Osteocyte (in vitro differentiated cells): ENCODE measurements around the gene CPVL. TPM values are rescaled to one million over a fixed set of nuclear protein-coding genes. Genes with fewer than 3 reads are reported as not detected.
"Not testable (repeated sequence)": the region's sequence is repeated elsewhere in the genome, so short reads cannot be mapped to it uniquely, and the experiment has no call there.

Source experiments
- DNase-seq: peaks from one replicate; pipeline ENCODE4 v3.0.0; 2021; ENCODE audit warnings: mixed read lengths; ENCODE audit not compliant: unreplicated experiment; ENCODE audit errors: extremely low spot score
- H3K27ac Mint-ChIP-seq: one replicate; pipeline ENCODE4 v1.8.0; 2021; ENCODE audit warnings: mild to moderate bottlenecking, mixed read lengths; ENCODE audit not compliant: unreplicated experiment
- H3K27me3 Mint-ChIP-seq: one replicate; pipeline ENCODE4 v1.8.0; 2021; ENCODE audit warnings: mixed read lengths; ENCODE audit not compliant: unreplicated experiment
- H3K36me3 Mint-ChIP-seq: one replicate; pipeline ENCODE4 v1.8.0; 2021; ENCODE audit warnings: mixed read lengths; ENCODE audit not compliant: unreplicated experiment
- H3K4me1 Mint-ChIP-seq: one replicate; pipeline ENCODE4 v1.8.0; 2021; ENCODE audit warnings: mixed read lengths; ENCODE audit not compliant: unreplicated experiment
- H3K4me3 Mint-ChIP-seq: one replicate; pipeline ENCODE4 v1.8.0; 2021; ENCODE audit warnings: mild to moderate bottlenecking, moderate library complexity, mixed read lengths; ENCODE audit not compliant: unreplicated experiment
- H3K9me3 Mint-ChIP-seq: one replicate; pipeline ENCODE4 v1.8.0; 2021; ENCODE audit warnings: mixed read lengths; ENCODE audit not compliant: unreplicated experiment
- CTCF ChIP-seq: fragments of 200-600 bp; sonication (generic); IDR thresholded peaks from 2 replicates; pipeline ENCODE4 v1.5.0; 2021; ENCODE audit warnings: antibody characterized with exemption, mild to moderate bottlenecking, moderate library complexity
- total RNA-seq: library from RNA; stranded (reverse); gene quantifications from 2 replicates; pipeline ENCODE4 v1.2.1, GENCODE V29; 2021

The CPVL gene
- total RNA-seq, 1 donor from 2014 or later: 2.0 TPM

DNA sequence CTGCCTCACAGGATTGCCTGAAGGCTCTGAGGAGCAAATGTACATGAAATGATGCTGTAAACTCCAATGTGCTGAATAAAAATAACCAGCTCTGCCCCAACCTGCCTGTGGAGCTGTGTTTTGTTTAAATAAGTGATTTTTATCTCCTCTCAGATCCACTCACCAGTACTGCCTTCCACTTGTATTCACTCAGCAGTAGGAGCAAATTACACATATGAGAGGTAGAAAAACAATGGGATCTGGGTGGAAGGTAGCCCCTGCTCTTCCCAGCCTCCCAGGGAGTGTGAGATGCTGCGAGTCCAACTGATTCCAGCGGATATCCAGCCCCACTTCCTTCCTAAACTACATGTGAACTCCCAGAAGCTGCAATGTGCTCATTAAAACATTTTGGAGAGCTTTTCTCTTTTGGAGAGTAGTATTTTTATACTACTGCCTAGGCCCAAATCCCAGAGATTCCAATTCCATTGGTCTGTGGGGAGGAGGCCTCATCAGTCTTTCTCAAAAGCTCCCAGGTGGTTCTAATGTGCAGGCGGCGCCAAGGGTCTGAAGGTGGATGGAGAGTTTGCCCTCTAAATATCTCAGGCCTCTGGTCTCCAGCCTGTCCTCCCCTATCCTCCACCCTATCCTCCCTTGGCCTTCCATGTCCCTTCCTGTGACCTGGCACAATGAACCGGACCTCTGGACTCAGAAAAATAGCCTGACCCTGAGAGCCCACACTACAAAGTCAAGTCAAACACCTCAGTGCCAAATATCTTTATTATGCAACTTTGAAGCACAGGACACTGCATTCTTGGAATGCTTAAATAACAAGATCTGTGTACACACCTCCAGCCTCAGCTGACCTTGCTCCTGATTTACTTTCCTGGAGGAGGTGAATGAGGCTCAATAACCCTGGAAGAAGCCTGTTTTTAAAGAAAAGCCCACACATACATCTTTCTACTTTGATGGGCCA, 46.2 kb downstream of the CPVL start:
- Mint-ChIP-seq H3K27me3 (no peaks in the 10 kb centered on the region), H3K27ac (no peak overlapping the region), H3K9me3 (no peaks in the 10 kb centered on the region), H3K4me3 (no peak overlapping the region), H3K4me1 (peaks cover 3% of the 10 kb centered on the region), H3K36me3 (no peaks in the 10 kb centered on the region)
- no peak for DNase-seq
- TF ChIP-seq CTCF: no peak

- DNase-seq: no peak
- no peaks in the 10 kb centered on the region for H3K9me3 Mint-ChIP-seq
- TF ChIP-seq CTCF: no peak
- H3K4me1 Mint-ChIP-seq: peaks cover 7% of the 10 kb centered on the region
- no peaks in the 10 kb centered on the region for H3K36me3 Mint-ChIP-seq
- H3K27ac Mint-ChIP-seq: no peak overlapping the region
- H3K27me3 Mint-ChIP-seq: no peaks in the 10 kb centered on the region
- no peak overlapping the region for H3K4me3 Mint-ChIP-seq
Observed at GRCh38 chr7:29096446-29096730, 49.9 kb downstream of the CPVL start.

DNA sequence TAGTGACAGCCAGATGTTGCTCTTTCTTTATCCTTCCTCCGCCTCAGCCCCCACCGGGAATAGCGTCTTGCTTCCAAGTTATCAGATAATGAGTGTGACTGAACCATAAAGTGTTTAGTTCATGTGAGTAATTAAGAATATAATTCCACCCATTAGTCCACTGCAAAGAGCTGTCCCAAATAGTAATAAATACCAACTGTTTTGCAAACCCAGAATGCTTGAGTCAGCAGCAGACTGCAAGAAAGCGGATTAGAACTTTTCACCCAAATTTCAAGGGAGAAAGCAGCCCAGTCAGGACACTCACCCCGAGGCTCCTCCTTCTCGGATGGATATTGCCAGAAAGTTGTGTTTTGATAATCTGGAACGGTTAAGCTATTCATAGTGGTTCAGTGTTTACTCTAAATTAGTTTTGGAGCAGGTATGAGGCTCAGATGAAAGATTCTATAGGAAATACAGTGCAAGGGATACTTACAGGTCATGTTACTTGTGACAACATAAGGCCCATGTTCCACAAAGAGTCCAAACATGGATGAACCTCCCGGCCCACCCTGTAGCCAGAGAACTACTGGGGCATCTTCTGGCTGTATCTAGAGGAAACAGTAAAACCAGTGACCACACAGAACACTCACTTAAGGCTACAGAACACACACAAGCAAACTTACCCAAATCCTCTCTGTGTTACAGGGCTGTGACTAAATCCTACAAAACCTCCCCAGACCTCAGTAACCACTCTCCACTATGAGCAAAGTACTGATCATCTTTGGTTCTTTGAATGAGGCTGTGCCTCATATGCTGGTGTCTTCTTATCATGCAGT, 50.5 kb downstream of the CPVL start:
- Mint-ChIP-seq H3K4me3 (no peak overlapping the region), H3K9me3 (no peaks in the 10 kb centered on the region), H3K4me1 (peaks cover 13% of the 10 kb centered on the region), H3K27ac (no peak overlapping the region), H3K27me3 (no peaks in the 10 kb centered on the region), H3K36me3 (no peaks in the 10 kb centered on the region)
- no peak for DNase-seq
- no peak for TF ChIP-seq CTCF

DNA sequence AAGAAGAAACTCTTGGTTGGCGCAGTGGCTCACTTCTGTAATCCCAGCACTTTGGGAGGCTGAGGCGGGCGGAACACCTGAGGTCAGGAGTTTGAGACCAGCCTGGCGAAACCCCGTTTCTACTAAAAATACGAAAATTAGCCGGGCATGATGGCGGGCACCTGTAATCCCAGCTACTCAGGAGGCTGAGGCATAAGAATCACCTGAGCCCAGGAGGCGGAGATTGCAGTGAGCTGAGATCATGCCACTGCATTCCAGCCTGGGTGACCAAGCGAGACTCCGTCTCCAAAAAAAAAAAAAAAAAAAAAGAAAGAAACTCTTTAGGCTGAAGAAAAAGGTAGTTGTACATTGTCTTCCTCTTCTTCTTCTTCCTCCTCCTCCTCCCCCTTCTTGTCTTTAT, 53.2 kb downstream of the CPVL start:
- H3K36me3 Mint-ChIP-seq, H3K9me3 Mint-ChIP-seq, H3K27ac Mint-ChIP-seq, DNase-seq, H3K27me3 Mint-ChIP-seq, H3K4me3 Mint-ChIP-seq: not testable (repeated sequence)
- peaks cover 19% of the 10 kb centered on the region for H3K4me1 Mint-ChIP-seq

GRCh38 chr7:29091715-29092114, 54.6 kb downstream of the CPVL start:
- Mint-ChIP-seq H3K36me3 (no peaks in the 10 kb centered on the region), H3K27ac (peak overlapping the region; percentile 87), H3K4me3 (peak overlapping the region; percentile 67), H3K27me3 (no peaks in the 10 kb centered on the region), H3K9me3 (no peaks in the 10 kb centered on the region), H3K4me1 (peaks cover 26% of the 10 kb centered on the region)
- DNase-seq: no peak
- no peak for TF ChIP-seq CTCF
